NAMALWA (cell line): ENCODE results near the gene NOX4.
"Not testable (repeated sequence)": the region's sequence is repeated elsewhere in the genome, so short reads cannot be mapped to it uniquely, and the experiment has no call there.

Source experiments
- DNase-seq: peaks from one replicate; pipeline ENCODE4 v3.0.0-alpha.2; 2015; ENCODE audit warnings: low spot score

The NOX4 gene

GRCh38 chr11:89295023-89295422 lies 196.2 kb downstream of the NOX4 start:
- DNase-seq = not testable (repeated sequence)

- no peak for DNase-seq
These were observed 197.1 kb downstream of the NOX4 start for GRCh38 chr11:89293965-89294679.

GRCh38 chr11:89288004-89288403 lies 203.2 kb downstream of the NOX4 start:
- DNase-seq = not testable (repeated sequence)

- DNase-seq = not testable (repeated sequence)
These were observed 204.6 kb downstream of the NOX4 start for GRCh38 chr11:89286601-89287000.

- not testable (repeated sequence) for DNase-seq
These were observed 210.0 kb downstream of the NOX4 start for GRCh38 chr11:89281032-89281677.

GRCh38 chr11:89279176-89279575 lies 212.0 kb downstream of the NOX4 start:
- DNase-seq = no peak

- no peak for DNase-seq
These were observed 215.2 kb downstream of the NOX4 start for GRCh38 chr11:89275966-89276365.
